Activated T-cell treated with anti-CD3 and anti-CD28 coated beads for 1 hour (primary cell): ENCODE data around the gene DNAJA1.
"Not testable (repeated sequence)": the region's sequence is repeated elsewhere in the genome, so short reads cannot be mapped to it uniquely, and the experiment has no call there.

Experiments used
- DNase-seq: peaks from one replicate; pipeline ENCODE4 v3.0.0-alpha.2; 2020; ENCODE audit warnings: low read depth

The DNAJA1 gene

DNA sequence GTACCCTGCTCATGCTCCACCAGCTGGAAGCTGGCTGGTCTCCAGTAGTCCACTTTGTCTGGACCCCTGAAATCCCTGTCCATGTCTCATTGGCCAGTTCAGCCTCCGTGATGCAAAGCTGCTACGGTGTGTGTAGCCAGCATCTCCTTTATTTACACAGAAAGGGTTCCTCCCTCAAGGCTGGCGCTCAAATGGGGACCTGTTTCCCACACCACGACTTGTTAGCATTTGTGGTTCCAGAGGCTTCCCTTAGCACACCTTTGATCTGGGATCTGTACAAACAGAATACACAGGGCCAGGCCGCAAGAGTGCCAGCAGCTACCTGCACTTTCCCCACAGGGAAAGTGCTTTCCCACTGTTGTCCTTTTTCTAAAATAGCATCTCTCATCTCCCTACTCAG lies 57.1 kb downstream of the DNAJA1 start:
- no peak for DNase-seq

DNA sequence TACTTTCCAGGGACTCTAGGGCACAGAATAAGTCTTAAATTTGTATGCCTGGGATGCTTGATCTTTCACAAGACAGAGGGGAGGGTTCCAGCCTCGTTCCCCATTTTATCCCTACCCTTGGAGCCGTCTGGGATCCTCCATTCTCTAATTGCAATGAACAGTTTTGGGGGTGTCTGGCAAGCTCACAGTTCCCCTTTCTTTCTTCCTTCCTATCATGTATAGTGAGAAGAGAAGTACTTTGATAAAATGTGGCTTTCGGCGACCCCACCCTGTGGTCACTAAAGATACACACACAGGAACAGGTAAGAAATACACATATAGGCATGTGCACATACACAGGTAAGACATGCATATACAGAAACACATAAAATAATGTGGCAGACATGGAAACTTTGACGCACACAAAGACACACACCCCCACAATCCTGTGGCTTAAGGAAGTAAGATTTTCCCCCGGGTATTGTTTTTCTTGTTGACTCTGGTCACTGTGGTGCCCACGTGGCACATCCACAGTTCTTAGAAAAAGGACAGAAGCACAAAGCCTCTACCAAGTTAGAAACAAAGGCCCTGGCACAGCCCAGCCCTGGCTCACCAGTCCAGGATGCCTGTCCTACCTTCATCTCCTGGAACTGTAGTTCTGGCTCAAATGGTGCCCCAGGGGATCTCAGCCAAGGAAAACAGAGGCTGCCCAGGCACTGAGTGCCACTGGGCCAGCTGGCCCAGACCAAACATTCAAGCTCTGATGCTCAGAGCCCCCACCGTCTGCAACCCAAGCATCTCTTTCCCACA lies 57.7 kb downstream of the DNAJA1 start:
- DNase-seq, result no peak

- not testable (repeated sequence) for DNase-seq
Observed at GRCh38 chr9:33085672-33086071, 60.6 kb downstream of the DNAJA1 start.
